HPDE6-E6E7 (cell line): ENCODE data around the gene GASK1B.
A peak's percentile ranks its signal among the peaks of the same experiment; 100 is the strongest.

Experiments used
- DNase-seq: peaks from one replicate; pipeline ENCODE4 v3.0.0; 2011; ENCODE audit warnings: missing footprints; ENCODE audit errors: extremely low spot score

Gene GASK1B

GRCh38 chr4:158186815-158187214, 14.0 kb upstream of the GASK1B start:
- no peak for DNase-seq

GRCh38 chr4:158182736-158183135, 9.9 kb upstream of the GASK1B start:
- DNase-seq, result no peak

- DNase-seq, result no peak
Measured at GRCh38 chr4:158181906-158182305, 9.1 kb upstream of the GASK1B start.

DNA sequence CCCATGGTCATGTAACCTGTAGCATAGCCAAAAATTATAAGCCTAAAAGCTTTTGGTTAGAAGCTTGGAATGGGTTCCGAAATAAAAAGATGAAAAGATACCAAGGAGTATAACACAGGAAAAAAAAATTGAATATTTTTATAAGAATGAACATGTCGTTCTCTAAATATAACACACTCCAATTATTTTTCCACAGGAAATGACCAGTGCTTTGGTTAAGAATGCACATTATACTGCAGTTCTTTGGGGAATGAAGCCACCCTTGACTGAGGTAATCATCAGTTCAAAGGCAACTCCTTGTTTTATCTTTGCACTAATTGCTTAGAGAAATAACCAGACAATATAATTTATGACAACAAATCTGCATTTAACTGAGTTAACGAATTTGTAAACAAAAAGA, 6.6 kb upstream of the GASK1B start:
- no peak for DNase-seq

DNA sequence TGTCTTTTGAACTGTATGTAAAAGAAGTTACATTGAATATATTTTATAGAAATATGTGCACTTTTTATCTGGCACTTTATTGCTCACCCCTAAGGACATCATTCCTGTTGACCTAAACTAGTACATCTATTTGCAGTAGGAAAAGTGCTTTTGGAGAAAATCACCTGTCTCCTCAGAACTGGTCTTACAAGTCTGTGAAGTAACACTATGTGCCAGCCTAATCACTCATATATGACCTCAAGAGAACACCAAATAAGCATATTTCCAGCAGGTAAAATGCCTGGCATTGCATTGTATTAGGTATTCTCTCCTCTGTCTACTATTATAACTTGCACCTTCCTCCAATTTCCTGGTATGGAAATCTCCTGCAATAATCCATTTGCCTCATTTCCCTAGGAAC, 4.0 kb upstream of the GASK1B start:
- no peak for DNase-seq

GRCh38 chr4:158176108-158176507, 3.3 kb upstream of the GASK1B start:
- DNase-seq, result no peak

DNA sequence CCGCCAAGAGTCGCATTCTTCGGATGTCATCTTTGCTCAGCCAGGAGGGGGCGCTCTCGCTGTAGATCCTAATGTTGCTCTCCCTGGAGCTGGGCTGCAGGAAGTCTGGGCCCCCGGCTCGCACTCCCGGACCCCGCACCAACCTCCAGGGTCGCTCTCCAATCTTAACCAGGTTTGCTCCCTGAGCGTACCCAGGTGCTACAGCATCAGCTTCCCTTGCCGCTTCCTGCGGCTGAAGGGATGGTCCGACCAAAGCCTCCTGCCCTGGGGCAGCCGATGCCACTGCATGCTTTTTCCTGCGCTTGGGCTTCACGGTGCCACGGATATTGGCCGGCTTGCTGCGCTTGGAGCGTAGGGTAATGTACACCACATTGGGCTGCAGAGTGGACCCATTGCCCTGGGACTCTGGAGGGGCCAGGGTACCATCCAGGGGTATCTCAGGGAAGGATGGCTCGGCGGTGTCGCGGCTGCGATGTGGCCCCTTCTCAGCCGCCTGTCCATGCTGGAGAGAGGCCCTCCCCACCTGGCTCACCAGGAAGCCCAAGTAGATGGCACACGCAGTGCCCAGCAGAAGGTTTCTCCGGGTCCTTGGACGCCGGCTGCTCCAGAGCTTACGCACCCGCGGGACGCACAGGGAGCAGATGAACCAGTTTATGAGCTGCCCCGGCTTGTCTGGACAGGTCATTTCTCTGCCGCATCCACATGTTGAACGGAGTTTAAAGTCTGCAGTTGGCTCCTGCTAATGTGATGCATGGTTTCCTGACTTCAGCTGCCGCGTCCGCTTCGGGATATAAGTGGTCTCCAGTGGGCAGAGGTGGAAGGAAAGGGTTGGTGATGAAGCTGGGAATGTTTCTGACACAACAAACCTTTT, 1.9 kb downstream of the GASK1B start:
- peak; percentile 76 for DNase-seq

DNA sequence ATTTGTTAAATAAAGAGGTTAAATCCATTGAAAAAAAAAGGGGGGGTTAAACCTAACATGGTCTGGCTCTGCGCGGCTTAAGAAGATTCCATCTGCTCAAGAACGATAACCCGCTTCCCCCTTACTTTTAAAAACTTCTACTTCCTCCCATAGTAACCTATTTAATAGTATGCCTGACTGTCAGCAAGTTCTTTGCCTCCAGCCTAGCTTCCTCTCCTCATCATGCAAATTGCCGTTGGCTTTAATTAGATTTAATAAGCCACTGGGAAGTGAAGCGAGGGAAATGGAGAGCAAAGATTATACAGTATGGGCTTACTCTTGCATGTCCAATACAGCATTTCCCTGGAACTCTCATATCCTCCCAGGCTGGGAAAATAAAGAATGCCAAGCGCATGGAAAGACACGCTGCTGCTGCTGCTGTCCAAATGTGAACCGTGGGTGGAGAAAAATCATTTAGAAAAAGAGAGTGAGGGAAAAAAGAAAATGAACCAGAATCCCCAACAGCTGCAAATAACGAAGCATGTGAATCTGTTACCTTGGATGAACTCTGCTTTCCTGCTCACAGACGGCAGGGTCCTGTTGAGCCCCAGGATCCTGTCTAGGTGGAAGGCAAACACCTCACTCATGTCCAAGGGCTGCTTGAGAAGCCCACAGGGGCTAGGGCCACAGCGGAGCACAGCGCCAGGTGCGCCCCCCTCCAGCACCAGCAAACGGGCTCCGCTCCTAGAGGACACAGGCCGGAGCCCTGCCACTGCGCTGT, 2.7 kb downstream of the GASK1B start:
- DNase-seq, result no peak

- no peak for DNase-seq
Measured at GRCh38 chr4:158169506-158169905, 3.3 kb downstream of the GASK1B start.

DNA sequence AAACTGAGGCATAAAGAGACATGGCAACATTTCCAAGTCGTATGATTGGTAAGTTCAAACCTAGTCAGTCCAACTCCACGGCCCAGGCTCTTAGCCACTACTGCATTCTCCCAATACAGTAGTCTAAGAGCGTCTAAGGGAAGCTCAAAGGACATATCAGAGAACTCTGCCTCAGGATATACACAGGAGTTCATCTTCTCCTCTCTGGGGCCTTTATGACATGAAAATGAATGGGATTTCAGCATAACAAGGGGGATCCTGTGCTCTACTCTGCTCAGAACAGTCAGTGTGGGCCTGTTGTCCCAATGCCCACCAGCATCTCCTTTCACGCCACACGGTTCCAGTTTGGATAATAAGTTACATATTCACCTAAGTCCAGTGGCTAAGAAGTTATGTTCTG, 4.2 kb downstream of the GASK1B start:
- no peak for DNase-seq

- no peak for DNase-seq
Measured at GRCh38 chr4:158166701-158167100, 6.1 kb downstream of the GASK1B start.

DNA sequence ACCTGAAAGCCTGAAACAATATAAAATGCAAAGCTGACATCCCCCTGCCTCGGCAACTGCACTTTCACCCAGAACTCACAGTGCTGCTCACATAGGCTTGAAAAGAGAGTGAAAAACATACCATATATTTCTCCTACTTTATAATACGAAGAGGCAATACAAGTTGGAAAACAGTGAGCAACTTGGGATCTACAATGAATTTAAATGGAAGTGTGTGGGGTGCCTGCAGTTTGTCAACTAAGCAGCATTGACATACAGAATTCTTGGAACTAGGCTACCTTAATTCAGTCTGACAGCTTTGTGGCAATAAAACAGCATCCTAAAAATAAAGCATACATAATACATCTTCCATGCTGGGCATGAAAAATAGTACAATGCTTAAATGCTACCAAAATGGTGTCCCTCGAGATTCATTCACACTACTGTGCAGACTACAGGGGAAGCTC, 8.0 kb downstream of the GASK1B start:
- DNase-seq, result no peak

- no peak for DNase-seq
Measured at GRCh38 chr4:158163941-158164767, 8.7 kb downstream of the GASK1B start.

DNA sequence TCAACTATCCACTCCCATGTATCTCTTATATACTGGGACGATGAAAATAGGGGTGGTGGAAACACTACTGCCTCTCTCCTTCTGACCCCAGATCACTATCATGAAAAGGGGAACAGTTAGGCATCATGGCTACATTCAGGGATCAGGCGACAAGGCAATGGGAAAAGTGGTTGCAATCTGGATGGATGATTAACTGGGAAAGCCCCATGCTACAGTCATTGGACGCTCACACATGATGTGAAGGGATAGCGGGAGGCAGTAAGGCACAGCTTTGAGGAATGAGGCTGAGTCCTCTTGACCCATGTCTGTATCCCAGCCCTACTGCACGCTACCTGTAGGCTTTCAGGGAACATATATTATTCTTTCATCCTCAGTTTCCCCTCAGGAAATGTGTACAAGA, 10.2 kb downstream of the GASK1B start:
- DNase-seq, result no peak

- DNase-seq, result no peak
Measured at GRCh38 chr4:158161551-158162354, 11.1 kb downstream of the GASK1B start.

GRCh38 chr4:158159718-158160094, 13.1 kb downstream of the GASK1B start:
- DNase-seq, result no peak

DNA sequence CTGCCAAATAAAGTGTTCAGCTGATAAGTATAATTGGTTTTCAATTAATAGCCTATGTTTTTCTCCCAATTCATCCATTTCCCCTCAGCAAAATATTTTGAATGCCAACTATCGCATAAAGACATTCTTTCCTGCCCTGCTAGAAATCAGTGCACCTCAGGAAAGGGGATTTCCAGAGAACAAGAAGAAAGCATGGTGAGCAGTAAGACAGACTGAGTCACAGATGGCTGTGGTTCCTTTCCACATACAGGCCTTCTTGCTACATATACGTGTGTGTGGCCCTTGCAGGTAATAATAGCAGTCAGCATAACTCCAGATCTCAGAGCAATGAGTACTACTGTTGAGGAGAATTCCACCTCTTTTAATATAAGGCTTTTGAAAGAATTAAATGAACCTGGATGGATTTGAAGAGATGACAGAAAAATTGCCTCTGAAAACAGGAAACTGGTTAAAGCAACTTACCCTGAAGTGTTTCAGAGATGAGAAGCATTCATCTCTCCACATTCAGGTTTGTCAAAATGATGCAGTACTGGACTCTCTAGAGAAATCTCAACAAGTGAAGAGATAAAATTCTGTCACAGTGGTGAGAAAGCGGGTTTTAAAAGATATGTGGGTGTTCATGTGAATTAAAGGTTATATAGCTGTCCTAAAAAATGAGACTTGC, 13.6 kb downstream of the GASK1B start:
- peak; percentile 29 for DNase-seq

DNA sequence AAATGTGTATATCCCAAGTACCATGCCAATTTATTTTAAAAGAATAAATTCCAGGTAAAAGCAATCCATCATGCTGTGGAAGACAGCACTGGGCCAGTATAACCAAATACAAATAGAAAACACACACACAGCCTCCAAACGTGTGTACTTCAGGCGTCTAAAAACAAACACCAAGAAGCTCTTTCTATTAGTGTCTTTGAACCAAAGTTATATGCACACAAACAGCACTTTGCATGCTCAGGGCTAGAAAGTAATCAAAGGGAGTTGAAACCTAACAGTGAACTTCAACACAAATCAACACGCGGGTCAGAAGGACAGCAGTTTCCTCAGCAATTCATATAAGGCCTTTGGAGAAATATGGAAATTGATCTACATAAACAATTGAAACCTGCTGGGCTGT, 15.4 kb downstream of the GASK1B start:
- no peak for DNase-seq

- DNase-seq, result no peak
Measured at GRCh38 chr4:158155656-158156356, 17.0 kb downstream of the GASK1B start.

DNA sequence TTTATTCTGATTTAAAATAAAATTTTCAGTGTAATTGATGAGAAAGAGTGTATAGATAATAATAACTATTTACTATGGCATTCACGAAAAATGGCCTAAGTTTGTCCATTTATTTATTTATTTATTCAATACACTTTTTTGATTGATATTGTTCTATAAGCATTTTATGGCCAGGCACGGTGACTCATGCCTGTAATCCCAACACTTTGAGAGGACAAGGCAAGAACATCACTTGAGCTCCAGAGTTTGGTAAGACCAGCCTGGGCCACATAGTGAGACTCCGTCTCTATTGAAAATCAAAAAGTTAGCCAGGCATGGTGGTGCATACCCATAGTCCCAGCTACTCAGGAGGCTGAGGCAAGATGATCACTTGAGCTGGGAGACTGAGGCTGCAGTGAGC, 25.7 kb downstream of the GASK1B start:
- DNase-seq, result no peak
